Astrocyte (in vitro differentiated cells and primary cell): ENCODE measurements around the gene UGCG. TPM values are rescaled to one million over a fixed set of nuclear protein-coding genes. Genes with fewer than 3 reads are reported as not detected.

Experiments used
- DNase-seq: peaks from one replicate; pipeline ENCODE4 v3.0.0-alpha.2; 2010; ENCODE audit warnings: low read depth
- FAIRE-seq: peaks from 2 replicates; lab custom pipeline; 2011; peaks lifted over from hg19 to GRCh38; lab: Jason Lieb, UNC
- H2AFZ ChIP-seq: 2 replicates; pipeline ENCODE4 v1.6.0; 2012; ENCODE audit warnings: low read depth, low read length, inconsistent platforms
- H3K27ac ChIP-seq: 2 replicates; pipeline ENCODE4 v1.5.1; 2011; ENCODE audit warnings: low read depth, low read length, inconsistent platforms
- H3K27me3 ChIP-seq: 2 replicates; pipeline ENCODE4 v1.6.0; 2011; ENCODE audit warnings: low read length, inconsistent platforms; ENCODE audit not compliant: insufficient read depth
- H3K36me3 ChIP-seq: 2 replicates; pipeline ENCODE4 v1.5.1; 2011; ENCODE audit warnings: low read length, inconsistent platforms; ENCODE audit not compliant: insufficient read depth
- H3K4me1 ChIP-seq: 2 replicates; pipeline ENCODE4 v1.5.1; 2011; ENCODE audit warnings: low read length, inconsistent platforms; ENCODE audit not compliant: insufficient read depth
- H3K4me2 ChIP-seq: 2 replicates; pipeline ENCODE4 v1.6.0; 2012; ENCODE audit warnings: low read length, inconsistent platforms
- H3K4me3 ChIP-seq: 2 replicates; pipeline ENCODE4 v1.5.1; 2011; ENCODE audit warnings: low read depth, mild to moderate bottlenecking, low read length, inconsistent platforms; ENCODE audit not compliant: insufficient read depth
- H3K79me2 ChIP-seq: 2 replicates; pipeline ENCODE4 v1.6.0; 2012; ENCODE audit warnings: mild to moderate bottlenecking, low read length, inconsistent platforms; ENCODE audit not compliant: insufficient read depth
- H3K9ac ChIP-seq: 2 replicates; pipeline ENCODE4 v1.6.0; 2012; ENCODE audit warnings: mild to moderate bottlenecking, low read length, inconsistent platforms
- H3K9me3 ChIP-seq: 2 replicates; pipeline ENCODE4 v1.5.1; 2012; ENCODE audit warnings: low read depth, mild to moderate bottlenecking, low read length, inconsistent platforms; ENCODE audit not compliant: insufficient read depth
- H4K20me1 ChIP-seq: 2 replicates; pipeline ENCODE4 v1.6.0; 2012; ENCODE audit warnings: low read length, inconsistent platforms; ENCODE audit not compliant: insufficient read depth
- H3K27ac Mint-ChIP-seq: one replicate; pipeline ENCODE4 v1.8.0; 2021; ENCODE audit warnings: mild to moderate bottlenecking, mixed read lengths; ENCODE audit not compliant: unreplicated experiment
- H3K27me3 Mint-ChIP-seq: one replicate; pipeline ENCODE4 v1.8.0; 2021; ENCODE audit warnings: low read depth, mixed read lengths; ENCODE audit not compliant: unreplicated experiment
- H3K36me3 Mint-ChIP-seq: one replicate; pipeline ENCODE4 v1.8.0; 2021; ENCODE audit warnings: low read depth, mixed read lengths; ENCODE audit not compliant: unreplicated experiment
- H3K4me1 Mint-ChIP-seq: one replicate; pipeline ENCODE4 v1.8.0; 2021; ENCODE audit warnings: low read depth, mixed read lengths; ENCODE audit not compliant: unreplicated experiment
- H3K4me3 Mint-ChIP-seq: one replicate; pipeline ENCODE4 v1.8.0; 2021; ENCODE audit warnings: mild to moderate bottlenecking, moderate library complexity, mixed read lengths; ENCODE audit not compliant: unreplicated experiment
- H3K9me3 Mint-ChIP-seq: one replicate; pipeline ENCODE4 v1.8.0; 2021; ENCODE audit warnings: mild to moderate bottlenecking, mixed read lengths; ENCODE audit not compliant: unreplicated experiment
- CTCF ChIP-seq: IDR thresholded peaks from 2 replicates; pipeline ENCODE4 v1.5.1; 2011; ENCODE audit warnings: low read depth, mild to moderate bottlenecking, inconsistent platforms, low read length, moderate library complexity; ENCODE audit not compliant: insufficient read depth
- EZH2 ChIP-seq: IDR thresholded peaks from 2 replicates; pipeline ENCODE4 v1.6.1; 2012; ENCODE audit warnings: mild to moderate bottlenecking, low read length, inconsistent platforms; ENCODE audit not compliant: insufficient read depth
- total RNA-seq: library from RNA; stranded (reverse); gene quantifications from 2 replicates; pipeline ENCODE4 v1.2.1, GENCODE V29; 2021

Gene UGCG
- total RNA-seq, 1 donor from 2014 or later: 166 TPM

DNA sequence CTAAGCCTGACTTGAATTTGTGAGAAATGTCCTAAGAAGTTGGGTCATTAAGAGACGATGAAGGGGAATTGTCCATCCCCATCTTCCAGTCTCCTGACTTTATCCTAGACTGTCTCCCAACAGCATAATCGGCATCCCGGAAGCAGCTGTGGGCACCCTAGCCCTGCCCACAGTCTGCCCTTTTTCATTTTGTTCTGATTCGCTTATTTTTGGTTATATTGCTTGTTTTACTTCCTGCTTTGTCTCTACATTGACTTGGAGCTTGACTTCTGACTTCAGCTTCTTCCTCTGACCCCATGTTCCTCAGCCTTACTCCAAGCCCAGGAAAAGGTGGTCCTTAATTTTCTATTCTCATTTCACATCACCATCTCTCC is 41.8 kb downstream of the UGCG start:
- no peaks in the 10 kb centered on the region for H3K27me3 ChIP-seq
- H3K4me3 ChIP-seq: no peak overlapping the region
- H3K9me3 ChIP-seq: no peaks in the 10 kb centered on the region
- Mint-ChIP-seq H3K4me3 (no peak overlapping the region), H3K9me3 (no peaks in the 10 kb centered on the region), H3K36me3 (peaks cover 22% of the 10 kb centered on the region), H3K27ac (peak overlapping the region; percentile 73), H3K4me1 (peaks cover 48% of the 10 kb centered on the region), H3K27me3 (no peaks in the 10 kb centered on the region)
- FAIRE-seq (no peak), DNase-seq (no peak)
- H3K4me1 ChIP-seq: peaks cover 9% of the 10 kb centered on the region
- H2AFZ ChIP-seq: no peak overlapping the region
- no peaks in the 10 kb centered on the region for H4K20me1 ChIP-seq
- no peak overlapping the region for H3K9ac ChIP-seq
- peaks cover 16% of the 10 kb centered on the region for H3K36me3 ChIP-seq
- TF ChIP-seq EZH2 (no peak), CTCF (no peak)
- peak overlapping the region; percentile 16 for H3K27ac ChIP-seq
- no peaks in the 10 kb centered on the region for H3K79me2 ChIP-seq
- H3K4me2 ChIP-seq: no peak overlapping the region

GRCh38 chr9:111939322-111939721 is 42.7 kb downstream of the UGCG start:
- DNase-seq (no peak), FAIRE-seq (no peak)
- Histone ChIP-seq H3K4me3 (no peak overlapping the region), H4K20me1 (no peaks in the 10 kb centered on the region), H3K9ac (no peak overlapping the region), H3K9me3 (no peaks in the 10 kb centered on the region), H3K79me2 (no peaks in the 10 kb centered on the region), H3K27ac (no peak overlapping the region), H3K4me1 (peaks cover 9% of the 10 kb centered on the region), H2AFZ (no peak overlapping the region), H3K27me3 (no peaks in the 10 kb centered on the region), H3K4me2 (no peak overlapping the region), H3K36me3 (peaks cover 7% of the 10 kb centered on the region)
- TF ChIP-seq CTCF (no peak), EZH2 (no peak)
- Mint-ChIP-seq H3K27me3 (no peaks in the 10 kb centered on the region), H3K9me3 (no peaks in the 10 kb centered on the region), H3K4me1 (peaks cover 44% of the 10 kb centered on the region), H3K4me3 (no peak overlapping the region), H3K27ac (peak overlapping the region; percentile 77), H3K36me3 (peaks cover 19% of the 10 kb centered on the region)

DNA sequence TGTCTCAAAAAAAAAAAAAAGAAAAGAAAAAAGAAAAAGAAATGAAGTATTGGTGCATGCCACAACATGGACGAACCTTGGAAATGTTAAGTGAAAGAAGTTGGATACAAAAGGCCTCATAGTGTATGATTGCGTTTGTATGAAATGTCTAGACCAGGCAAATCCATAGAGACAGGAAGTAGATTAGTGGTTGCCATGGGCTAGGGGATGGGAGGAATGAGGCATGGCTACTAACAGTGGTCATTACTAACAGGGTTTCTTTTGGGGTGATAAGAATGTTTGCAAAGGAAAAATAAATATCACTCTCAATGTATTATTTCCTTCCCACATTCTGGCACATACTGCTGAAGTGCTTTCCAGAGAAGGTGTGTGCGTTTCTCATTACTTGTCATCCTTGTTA is 44.1 kb downstream of the UGCG start:
- FAIRE-seq (no peak), DNase-seq (peak; percentile 81)
- Mint-ChIP-seq H3K27me3 (no peaks in the 10 kb centered on the region), H3K4me3 (no peak overlapping the region), H3K27ac (peak overlapping the region; percentile 77), H3K36me3 (peaks cover 14% of the 10 kb centered on the region), H3K4me1 (peaks cover 51% of the 10 kb centered on the region), H3K9me3 (peaks cover 2% of the 10 kb centered on the region)
- Histone ChIP-seq H3K4me2 (no peak overlapping the region), H3K27me3 (no peaks in the 10 kb centered on the region), H3K79me2 (no peaks in the 10 kb centered on the region), H3K27ac (no peak overlapping the region), H3K4me3 (no peak overlapping the region), H3K9ac (no peak overlapping the region), H3K4me1 (peaks cover 13% of the 10 kb centered on the region), H2AFZ (no peak overlapping the region), H4K20me1 (no peaks in the 10 kb centered on the region), H3K9me3 (no peaks in the 10 kb centered on the region), H3K36me3 (no peaks in the 10 kb centered on the region)
- TF ChIP-seq CTCF: no peak
- TF ChIP-seq EZH2: no peak
